HFFc6 (cell line): ENCODE data around the gene PTPRF. TPM values are rescaled to one million over a fixed set of nuclear protein-coding genes. Genes with fewer than 3 reads are reported as not detected.

Experiments
- DNase-seq: peaks from one replicate; pipeline ENCODE4 v3.0.0-alpha.2; 2018
- H3K27ac Mint-ChIP-seq: 2 replicates; pipeline ENCODE4 v1.8.0; 2020; ENCODE audit warnings: mild to moderate bottlenecking, mixed read lengths
- H3K27me3 Mint-ChIP-seq: 2 replicates; pipeline ENCODE4 v1.8.0; 2021; ENCODE audit warnings: mild to moderate bottlenecking, moderate library complexity, mixed read lengths; ENCODE audit not compliant: insufficient read depth
- H3K36me3 Mint-ChIP-seq: 2 replicates; pipeline ENCODE4 v1.8.0; 2021; ENCODE audit warnings: low read depth, mixed read lengths
- H3K4me1 Mint-ChIP-seq: 2 replicates; pipeline ENCODE4 v1.8.0; 2020; ENCODE audit warnings: low read depth, mixed read lengths
- H3K4me3 Mint-ChIP-seq: 2 replicates; pipeline ENCODE4 v1.8.0; 2020; ENCODE audit warnings: mild to moderate bottlenecking, moderate library complexity, mixed read lengths
- H3K9me3 Mint-ChIP-seq: 2 replicates; pipeline ENCODE4 v1.8.0; 2020; ENCODE audit warnings: mild to moderate bottlenecking, mixed read lengths
- total RNA-seq, 6 experiments: library from RNA; stranded (reverse); fragmentation: NEBNext Ultra II Directional; extraction: Animal tissue kit (Norgen Biotek cat#: 25700); gene quantifications; 2 replicates in 1 of 6; 3 replicates in 5 of 6; pipeline ENCODE4 v1.2.3, GENCODE V29; 2021
- TF ChIP-seq, protein P1 (sequence below): fragments of 200-600 bp; sonication (generic); IDR thresholded peaks from 2 replicates; pipeline ENCODE4 v1.5.0; 2021; ENCODE audit warnings: antibody characterized with exemption, mild to moderate bottlenecking

Gene PTPRF
- total RNA-seq, 6 experiments from 2014 or later = 94.3 to 119 (median 109) TPM

GRCh38 chr1:43538969-43539368 is 8.3 kb downstream of the PTPRF start:
- no peak for DNase-seq
- Mint-ChIP-seq H3K27me3 (no peaks in the 10 kb centered on the region; the same call in 1 of the 2 replicates), H3K4me3 (no peak overlapping the region), H3K9me3 (no peaks in the 10 kb centered on the region), H3K27ac (no peak overlapping the region), H3K36me3 (peaks cover 14% of the 10 kb centered on the region), H3K4me1 (peaks cover 14% of the 10 kb centered on the region)
- TF ChIP-seq, protein P1, sequence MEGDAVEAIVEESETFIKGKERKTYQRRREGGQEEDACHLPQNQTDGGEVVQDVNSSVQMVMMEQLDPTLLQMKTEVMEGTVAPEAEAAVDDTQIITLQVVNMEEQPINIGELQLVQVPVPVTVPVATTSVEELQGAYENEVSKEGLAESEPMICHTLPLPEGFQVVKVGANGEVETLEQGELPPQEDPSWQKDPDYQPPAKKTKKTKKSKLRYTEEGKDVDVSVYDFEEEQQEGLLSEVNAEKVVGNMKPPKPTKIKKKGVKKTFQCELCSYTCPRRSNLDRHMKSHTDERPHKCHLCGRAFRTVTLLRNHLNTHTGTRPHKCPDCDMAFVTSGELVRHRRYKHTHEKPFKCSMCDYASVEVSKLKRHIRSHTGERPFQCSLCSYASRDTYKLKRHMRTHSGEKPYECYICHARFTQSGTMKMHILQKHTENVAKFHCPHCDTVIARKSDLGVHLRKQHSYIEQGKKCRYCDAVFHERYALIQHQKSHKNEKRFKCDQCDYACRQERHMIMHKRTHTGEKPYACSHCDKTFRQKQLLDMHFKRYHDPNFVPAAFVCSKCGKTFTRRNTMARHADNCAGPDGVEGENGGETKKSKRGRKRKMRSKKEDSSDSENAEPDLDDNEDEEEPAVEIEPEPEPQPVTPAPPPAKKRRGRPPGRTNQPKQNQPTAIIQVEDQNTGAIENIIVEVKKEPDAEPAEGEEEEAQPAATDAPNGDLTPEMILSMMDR = no peak

DNA sequence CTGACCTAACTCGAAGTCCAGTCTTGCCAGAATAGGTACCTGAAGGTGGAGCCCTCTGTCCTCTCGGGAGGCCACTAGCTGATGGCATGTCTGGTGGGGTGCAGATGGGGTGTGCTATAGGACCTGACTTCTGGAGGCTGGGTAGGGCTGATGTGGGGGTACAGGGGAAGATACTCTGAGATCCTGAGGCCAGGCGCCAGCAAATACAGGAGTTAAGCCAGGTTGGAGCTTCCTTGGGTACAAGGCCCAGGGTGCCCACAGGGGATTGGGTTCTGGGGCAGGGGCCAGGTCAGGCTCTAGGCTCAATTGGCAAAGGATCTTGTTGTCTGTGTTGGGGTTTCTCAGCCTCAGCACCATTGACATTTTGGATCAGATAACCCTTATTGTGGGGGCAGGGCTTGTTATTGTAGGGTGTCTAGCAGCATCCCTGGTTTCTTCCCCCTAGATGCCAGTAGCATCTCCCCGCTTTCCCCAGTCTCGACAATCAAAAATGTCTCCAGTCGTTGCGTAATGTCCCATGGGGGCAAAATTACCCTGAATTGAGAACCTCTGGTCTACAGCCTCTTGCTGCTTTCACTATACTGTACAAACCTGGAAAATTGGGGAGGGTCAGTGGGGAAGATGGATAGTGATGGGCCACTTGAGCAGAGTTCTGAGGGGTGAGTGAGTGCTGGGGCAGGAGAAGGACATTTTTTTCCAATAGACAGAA is 9.2 kb downstream of the PTPRF start:
- Mint-ChIP-seq H3K4me3 (no peak overlapping the region), H3K27ac (no peak overlapping the region), H3K27me3 (no peaks in the 10 kb centered on the region; the same call in 1 of the 2 replicates), H3K36me3 (peaks cover 14% of the 10 kb centered on the region), H3K9me3 (no peaks in the 10 kb centered on the region), H3K4me1 (peaks cover 10% of the 10 kb centered on the region)
- TF ChIP-seq, protein P1 = no peak
- no peak for DNase-seq

GRCh38 chr1:43540653-43541071 is 10.0 kb downstream of the PTPRF start:
- TF ChIP-seq, protein P1 = no peak
- Mint-ChIP-seq H3K4me3 (no peak overlapping the region), H3K36me3 (peaks cover 14% of the 10 kb centered on the region), H3K4me1 (peaks cover 10% of the 10 kb centered on the region), H3K9me3 (no peaks in the 10 kb centered on the region), H3K27ac (no peak overlapping the region), H3K27me3 (no peaks in the 10 kb centered on the region; the same call in 1 of the 2 replicates)
- no peak for DNase-seq

DNA sequence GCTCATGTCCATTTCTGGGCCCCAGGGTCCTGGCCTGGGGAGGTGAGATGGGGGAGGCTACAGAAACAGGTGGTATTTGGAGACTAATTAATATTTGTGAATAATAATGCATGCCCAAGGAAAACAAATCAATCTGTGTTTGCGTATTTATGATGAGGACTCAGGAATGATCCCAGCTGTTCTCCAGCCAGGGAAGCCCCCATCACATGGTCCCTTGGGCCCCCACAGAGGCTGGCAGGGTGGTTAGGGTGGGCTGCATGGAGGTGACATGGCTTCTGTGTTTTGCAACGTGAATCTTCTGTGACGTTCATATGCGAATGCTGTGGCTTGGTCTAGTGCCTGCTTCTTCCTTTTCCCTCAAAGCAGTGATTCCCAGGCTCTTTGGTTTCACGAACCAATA is 10.5 kb downstream of the PTPRF start:
- no peak for DNase-seq
- H3K4me3 Mint-ChIP-seq = no peak overlapping the region
- no peaks in the 10 kb centered on the region; the same call in 1 of the 2 replicates for H3K27me3 Mint-ChIP-seq
- peaks cover 14% of the 10 kb centered on the region for H3K36me3 Mint-ChIP-seq
- peaks cover 10% of the 10 kb centered on the region for H3K4me1 Mint-ChIP-seq
- no peak overlapping the region for H3K27ac Mint-ChIP-seq
- no peaks in the 10 kb centered on the region for H3K9me3 Mint-ChIP-seq
- TF ChIP-seq, protein P1 = no peak

- no peak overlapping the region for H3K27ac Mint-ChIP-seq
- H3K9me3 Mint-ChIP-seq = no peaks in the 10 kb centered on the region
- DNase-seq = no peak
- no peaks in the 10 kb centered on the region; the same call in 1 of the 2 replicates for H3K27me3 Mint-ChIP-seq
- H3K36me3 Mint-ChIP-seq = peaks cover 14% of the 10 kb centered on the region
- TF ChIP-seq, protein P1 = no peak
- peaks cover 9% of the 10 kb centered on the region for H3K4me1 Mint-ChIP-seq
- H3K4me3 Mint-ChIP-seq = no peak overlapping the region
Measured at GRCh38 chr1:43541721-43542401, 11.2 kb downstream of the PTPRF start.
